Uterus (tissue), 2 donors: ENCODE data around the gene KRTAP13-3.

Experiments used
- POLR2A ChIP-seq, 2 donors: fragments of 450-650 bp; IDR thresholded peaks; one replicate each; pipeline ENCODE4 v1.6.1; 2016; ENCODE audit warnings: antibody characterized with exemption in 2 of 2, mild to moderate bottlenecking in 1 of 2, moderate library complexity in 1 of 2
- TF ChIP-seq, protein P1 (sequence below), 4 experiments: fragments of 200-600 bp in 2 of 4; fragments of 450-650 bp in 2 of 4; sonication (generic) in 2 of 4; IDR thresholded peaks; one replicate each; pipeline ENCODE4 v1.5.1; 2016 to 2019; ENCODE audit warnings: antibody characterized with exemption in 4 of 4, mild to moderate bottlenecking in 2 of 4, moderate library complexity in 1 of 4

- TF ChIP-seq POLR2A (IDR thresholded peaks at IDR 0.05): no peak
- TF ChIP-seq, protein P1, sequence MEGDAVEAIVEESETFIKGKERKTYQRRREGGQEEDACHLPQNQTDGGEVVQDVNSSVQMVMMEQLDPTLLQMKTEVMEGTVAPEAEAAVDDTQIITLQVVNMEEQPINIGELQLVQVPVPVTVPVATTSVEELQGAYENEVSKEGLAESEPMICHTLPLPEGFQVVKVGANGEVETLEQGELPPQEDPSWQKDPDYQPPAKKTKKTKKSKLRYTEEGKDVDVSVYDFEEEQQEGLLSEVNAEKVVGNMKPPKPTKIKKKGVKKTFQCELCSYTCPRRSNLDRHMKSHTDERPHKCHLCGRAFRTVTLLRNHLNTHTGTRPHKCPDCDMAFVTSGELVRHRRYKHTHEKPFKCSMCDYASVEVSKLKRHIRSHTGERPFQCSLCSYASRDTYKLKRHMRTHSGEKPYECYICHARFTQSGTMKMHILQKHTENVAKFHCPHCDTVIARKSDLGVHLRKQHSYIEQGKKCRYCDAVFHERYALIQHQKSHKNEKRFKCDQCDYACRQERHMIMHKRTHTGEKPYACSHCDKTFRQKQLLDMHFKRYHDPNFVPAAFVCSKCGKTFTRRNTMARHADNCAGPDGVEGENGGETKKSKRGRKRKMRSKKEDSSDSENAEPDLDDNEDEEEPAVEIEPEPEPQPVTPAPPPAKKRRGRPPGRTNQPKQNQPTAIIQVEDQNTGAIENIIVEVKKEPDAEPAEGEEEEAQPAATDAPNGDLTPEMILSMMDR (IDR thresholded peaks at IDR 0.05): no peak
Observed at GRCh38 chr21:30434033-30434631, 8.4 kb upstream of the KRTAP13-3 start.
